NCI-H524 treated with DMSO at 0.1 percent for 48 hours (cell line): ENCODE data around the gene NOP14.
"Not testable (repeated sequence)": the region's sequence is repeated elsewhere in the genome, so short reads cannot be mapped to it uniquely, and the experiment has no call there.

ENCODE experiments used
- DNase-seq: peaks from one replicate; lab custom pipeline; 2025; lab: John Stamatoyannopoulos, UW

Gene NOP14

DNA sequence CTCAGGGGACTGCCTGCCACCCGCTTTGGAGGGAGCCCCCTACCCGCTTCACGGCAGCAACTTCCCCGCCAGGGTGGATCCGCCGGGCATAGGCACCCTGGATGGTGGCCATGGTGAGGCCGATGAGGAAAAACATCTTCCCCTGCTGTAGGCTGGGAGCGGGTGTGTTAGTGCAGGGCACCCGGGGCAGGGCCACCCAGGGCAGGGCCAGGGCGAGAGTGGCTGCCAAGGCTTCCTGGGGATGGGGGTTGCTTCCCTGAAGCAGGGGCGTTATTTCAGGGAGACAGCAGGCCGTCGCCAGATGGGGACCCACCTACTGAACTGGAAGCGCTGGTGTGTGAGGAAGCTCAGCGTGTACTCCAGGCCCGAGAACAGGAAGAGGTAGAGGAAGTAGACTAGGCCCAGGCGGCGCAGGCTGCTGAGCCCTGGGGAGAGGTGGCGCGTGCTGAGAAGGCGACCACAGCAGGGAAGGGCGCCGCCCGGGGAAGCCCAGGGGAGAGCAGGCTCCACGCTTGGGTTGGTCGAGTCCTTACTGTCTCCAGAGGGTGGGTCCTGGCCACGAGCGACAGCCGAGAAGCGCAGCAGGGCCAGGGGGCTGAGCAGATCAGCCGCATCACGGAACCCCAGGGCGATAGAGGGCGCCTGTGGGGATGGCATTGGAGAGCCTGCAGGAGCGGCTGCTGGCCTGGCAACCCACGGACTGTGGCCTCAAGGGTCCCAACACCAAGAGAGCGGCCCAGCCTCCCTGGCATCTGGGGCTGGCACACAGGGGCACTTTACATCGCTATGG, 31.5 kb downstream of the NOP14 start:
- no peak for DNase-seq

DNA sequence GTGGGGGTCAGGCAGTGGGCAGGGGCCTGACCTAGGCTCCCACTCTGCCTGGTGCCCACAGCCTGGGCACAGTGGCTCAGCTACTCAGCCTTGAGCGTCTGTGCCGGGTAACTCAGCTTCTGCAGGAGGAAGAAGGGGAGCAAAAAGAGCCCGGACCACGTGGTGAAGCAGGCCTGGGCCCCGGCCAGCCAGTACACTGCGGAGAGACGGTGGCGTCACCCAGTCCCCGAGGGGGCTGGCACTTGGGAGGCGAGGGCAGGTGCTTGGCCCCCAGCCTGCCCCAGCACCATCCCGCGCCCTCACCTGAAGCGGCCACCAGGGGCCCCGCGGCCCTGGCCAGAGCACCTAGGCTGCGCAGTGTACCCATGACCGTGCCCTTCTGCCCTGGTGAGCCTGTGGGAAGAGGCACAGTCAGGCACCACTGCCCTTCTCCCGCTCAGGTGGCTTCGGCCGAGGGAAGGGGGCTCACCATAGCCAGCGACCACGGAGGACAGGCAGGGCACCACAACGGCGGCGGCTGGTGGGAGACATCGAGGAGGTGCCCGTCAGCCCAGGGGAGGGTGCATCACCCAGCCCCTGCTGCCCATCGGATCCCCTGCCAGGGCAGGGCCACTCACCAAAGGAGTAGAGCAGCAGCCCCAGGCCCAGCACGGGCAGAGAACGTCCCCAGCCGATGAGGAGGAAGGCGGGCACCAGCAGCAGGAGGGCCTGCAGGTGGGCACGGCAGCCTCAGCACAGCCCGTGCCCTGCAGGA, 32.3 kb downstream of the NOP14 start:
- no peak for DNase-seq

DNA sequence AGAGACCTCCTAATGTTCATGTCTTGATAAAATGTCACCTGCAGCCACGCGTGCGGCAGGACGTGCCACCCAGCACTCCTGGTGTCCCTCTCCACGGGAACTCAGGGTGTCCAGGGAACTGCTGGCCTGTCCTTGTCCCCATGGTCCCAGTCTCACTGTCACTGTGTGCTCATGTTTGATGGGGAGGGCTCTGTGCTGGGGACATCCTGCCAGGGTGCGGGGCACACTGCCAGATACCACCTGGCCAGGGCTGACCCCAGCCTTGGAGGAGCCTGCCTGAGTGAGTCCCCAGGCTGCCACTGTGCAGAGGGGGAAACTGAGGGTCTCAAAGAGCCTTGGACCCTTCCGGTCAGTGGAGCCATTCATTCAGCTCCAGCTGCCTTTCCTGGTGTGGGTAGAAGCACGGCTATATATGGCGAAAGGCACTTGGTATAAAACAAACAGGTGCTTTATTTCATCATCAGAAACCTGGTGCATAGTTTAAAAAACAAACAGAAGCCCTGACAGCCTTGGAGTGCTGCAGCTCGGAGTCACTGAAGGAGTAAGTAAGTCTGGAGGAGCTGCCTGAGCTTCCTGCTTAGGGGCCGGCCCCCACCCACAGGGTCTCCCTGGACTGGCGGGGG, 33.0 kb downstream of the NOP14 start:
- DNase-seq, result no peak

DNA sequence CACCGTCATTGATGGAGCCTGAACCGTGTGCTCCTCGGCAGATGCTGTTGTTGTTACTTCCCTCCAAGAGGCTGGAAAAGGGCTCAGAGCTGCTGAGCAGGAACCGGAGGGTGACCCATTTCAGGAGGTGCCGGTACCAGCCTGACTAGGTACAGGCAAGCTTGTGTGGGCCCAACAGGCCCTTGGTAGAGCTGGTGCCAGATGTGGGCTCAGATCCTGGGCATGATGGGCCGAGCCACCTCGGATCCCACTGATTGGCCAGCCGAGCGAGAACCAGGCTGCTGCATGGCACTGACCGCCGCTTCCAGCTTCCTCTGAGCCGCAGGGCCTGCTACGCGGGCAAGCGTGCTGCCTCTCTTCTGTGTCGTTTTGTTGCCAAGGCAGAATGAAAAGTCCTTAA, 33.7 kb downstream of the NOP14 start:
- no peak for DNase-seq

- DNase-seq, result no peak
These were observed 34.7 kb downstream of the NOP14 start for GRCh38 chr4:2928242-2929176.

DNA sequence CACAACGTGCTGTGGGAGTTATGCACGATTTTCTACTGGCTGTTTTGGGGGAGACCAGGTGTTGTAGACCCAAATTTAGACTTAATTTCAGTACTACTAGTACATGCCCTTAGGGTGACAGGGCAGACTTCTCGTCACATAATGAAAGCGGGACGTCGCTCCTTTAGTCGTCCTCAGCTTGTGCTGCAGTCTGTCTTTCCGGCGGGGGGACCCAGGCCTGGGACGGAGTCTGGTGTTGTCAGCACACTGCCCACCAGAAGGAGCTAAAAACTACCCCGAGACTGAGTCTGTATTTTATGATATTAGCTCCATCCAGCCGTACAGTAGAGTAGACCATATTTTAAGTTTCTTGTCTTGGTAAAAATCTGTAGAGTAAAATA, 35.5 kb downstream of the NOP14 start:
- DNase-seq, result no peak

DNA sequence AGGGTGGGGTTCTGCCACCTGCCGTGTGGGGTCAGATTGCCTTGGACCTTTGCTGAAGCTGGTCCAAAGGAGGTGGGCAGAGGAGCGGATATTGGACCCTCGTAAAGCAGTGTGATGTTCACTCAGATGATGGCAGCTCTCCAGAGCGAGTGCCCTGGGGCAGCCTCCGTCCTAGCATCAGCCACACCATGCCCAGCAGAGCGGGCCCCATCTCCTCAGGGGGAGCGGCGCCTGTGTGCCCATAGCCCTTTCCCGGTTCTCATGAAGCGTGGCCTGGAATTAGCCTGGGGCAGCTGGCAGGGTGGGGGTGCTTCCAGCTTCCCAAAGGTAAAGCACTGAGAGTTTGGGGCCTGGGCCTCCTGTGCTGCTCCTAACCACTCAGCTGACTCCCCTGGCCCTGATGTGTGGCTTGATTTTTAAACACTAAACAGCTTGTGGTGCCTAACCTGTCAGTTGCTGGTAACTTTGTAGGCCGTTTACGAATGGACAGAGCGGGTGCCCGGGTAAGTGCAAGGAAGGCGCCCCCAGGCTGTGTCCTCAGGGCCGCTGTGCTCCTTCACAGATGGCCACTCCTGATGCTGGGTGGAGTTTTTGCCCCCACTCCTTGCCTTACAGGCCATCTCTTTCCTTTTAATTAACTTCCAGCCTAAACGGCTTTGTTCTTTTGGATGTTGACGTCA, 36.0 kb downstream of the NOP14 start:
- no peak for DNase-seq

DNA sequence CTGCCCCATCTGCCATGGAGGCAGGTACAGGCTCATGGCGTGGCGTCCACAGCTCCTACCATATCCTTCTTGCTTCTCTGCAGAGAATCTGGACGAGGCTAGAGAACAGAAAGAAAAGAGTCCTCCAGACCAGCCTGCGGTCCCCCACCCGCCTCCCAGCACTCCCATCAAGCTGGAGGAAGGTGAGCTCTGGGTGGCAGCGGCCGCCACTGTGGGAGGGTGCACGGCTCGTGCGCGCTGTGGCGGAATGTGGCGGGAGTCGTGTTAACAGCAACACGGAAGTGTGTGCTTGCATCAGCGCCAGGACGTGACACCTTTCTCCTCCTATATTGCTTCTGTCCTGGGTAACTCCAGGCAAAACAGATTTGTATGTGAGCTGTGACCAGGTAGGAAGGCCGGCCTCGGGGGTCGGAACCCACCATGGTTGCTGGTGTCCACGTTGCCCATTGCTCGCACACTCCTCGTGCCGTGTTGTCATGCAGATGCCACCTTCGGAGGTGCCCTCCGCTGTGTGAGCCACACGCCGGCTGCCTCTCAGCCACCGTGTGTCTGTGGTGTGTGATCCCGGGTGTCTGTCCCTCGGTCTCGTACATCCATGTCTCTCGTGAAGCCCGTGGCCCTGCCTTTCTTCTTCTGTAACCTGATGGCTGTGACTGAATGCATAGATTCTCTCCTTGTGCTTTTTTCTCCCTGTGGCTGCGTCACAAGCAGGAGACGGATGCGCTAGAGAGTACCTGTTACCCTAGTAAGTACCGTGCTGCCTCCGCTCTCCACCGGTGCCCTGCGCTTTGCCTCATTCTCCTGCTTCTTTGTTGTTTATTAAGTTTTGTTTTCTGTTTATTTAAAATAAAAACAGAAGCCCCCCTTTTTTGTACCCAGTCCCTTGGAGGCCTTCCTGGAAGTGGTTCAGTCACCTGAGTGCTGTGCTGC, 37.0 kb downstream of the NOP14 start:
- no peak for DNase-seq

- DNase-seq, result no peak
These were observed 37.7 kb downstream of the NOP14 start for GRCh38 chr4:2925496-2925895.

- no peak for DNase-seq
These were observed 38.4 kb downstream of the NOP14 start for GRCh38 chr4:2924765-2925301.

DNA sequence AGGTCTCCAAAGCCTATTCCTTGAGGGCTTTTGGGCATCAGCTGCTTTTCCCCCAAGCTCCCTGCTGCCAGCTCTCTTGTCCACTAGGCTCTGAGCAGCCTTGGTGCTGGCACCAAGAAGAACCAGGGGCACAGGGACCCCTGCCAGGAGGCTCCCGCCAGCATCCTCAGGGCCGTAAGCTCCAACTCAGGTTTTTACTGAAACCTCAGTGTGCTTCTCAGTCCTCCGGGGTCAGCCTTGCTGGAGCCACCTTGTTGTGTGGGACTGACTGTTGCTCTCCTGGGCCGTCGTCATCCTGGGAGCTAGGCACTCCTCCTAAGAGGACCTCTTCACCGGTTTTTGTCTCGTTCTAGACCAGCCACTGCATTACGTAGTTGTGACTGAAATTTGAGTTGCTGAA, 38.9 kb downstream of the NOP14 start:
- no peak for DNase-seq

DNA sequence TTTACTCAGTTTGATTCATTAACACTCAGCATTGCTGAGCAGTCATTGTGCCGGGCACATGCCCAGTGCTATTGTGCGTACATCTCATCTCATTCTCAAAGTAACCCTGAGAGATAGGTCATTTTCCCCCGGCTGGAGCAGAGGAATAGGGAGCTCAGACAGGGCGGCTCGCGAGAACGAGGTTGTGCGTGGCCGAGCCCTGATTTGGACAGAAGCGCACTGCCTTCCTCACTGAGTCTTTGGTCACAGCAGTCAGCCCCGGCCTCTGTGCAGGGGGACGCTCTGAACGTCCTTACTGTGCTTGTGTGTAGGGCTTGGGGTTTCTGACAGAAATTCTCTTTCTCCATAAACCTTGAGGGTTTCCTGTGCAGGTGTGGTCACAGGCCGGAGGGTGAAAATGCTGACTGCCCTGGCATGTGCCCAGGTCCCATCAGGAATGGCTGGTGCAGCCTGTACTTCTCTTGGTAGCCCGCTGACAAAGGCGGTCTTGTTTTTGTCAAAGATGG, 39.5 kb downstream of the NOP14 start:
- no peak for DNase-seq

GRCh38 chr4:2923141-2923551, 40.1 kb downstream of the NOP14 start:
- DNase-seq, result no peak

GRCh38 chr4:2922453-2923101, 40.6 kb downstream of the NOP14 start:
- not testable (repeated sequence) for DNase-seq

DNA sequence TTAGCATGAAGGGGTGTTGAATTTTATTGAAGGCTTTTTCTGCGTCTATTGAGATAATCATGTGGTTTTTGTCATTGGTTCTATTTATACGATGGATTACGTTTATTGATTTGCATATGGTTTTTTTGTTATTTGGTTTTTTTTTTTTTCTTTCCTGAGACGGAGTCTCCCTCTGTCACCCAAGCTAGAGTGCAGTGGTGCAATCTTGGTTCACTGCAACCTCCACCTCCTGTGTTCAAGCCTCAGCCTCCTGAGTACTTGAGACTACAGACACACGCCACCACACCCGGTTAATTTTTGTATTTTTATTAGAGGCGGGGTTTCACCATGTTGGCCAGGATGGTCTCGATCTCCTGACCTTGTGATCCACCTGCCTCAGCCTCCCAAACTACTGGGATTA, 44.5 kb downstream of the NOP14 start:
- DNase-seq, result not testable (repeated sequence)

DNA sequence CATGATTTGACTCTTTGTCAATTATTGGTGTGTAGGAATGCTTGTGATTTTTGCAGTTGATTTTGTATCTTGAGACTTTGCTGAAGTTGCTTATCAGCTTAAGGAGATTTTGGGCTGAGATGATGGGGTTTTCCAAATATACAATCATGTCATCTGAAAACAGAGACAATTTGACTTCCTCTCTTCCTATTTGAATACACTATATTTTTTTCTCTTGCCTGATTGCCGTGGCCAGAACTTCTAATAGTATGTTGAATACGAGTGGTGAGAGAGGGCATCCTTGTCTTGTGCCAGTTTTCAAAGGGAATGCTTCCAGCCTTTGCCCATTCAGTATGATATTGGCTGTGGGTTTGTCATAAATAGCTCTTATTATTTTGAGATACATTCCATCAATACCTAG, 44.9 kb downstream of the NOP14 start:
- DNase-seq, result not testable (repeated sequence)

DNA sequence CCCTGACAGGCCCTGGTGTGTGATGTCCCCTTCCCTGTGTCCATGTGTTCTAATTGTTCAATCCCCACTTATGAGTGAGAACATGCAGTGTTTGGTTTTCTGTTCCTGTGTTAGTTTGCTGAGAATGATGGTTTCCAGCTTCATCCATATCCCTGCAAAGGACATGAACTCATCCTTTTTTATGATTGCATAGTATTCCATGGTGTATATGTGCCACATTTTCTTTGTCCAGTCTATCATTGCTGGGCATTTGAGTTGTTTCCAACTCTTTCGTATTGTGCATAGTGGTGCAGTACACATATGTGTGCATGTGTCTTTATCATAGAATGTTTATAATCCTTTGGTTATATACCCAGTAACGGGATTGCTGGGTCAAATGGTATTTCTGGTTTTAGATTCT, 46.5 kb downstream of the NOP14 start:
- DNase-seq, result not testable (repeated sequence)

DNA sequence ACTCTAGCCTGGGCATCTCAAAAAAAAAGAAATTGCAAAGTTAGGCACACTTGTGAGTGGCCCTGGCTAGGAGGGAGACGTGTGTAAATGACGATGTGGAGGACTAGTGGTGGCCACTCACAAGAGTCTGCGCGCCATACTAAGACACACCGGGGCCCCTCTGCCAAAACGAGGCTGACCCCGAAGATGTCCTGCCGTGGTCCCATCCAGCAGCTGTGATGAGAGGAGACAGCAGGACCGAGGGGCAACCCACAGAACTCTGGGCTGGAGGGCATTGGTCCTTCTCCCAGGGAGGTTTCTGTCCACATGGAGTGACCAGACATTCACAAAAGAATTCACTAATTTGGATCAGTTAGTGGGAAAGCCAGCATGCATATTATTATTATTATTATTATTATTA, 47.4 kb downstream of the NOP14 start:
- DNase-seq, result no peak
